Middle frontal gyrus (tissue), 1 donor: ENCODE results near the gene WDR86.

Experiments
- DNase-seq: peaks from one replicate; pipeline ENCODE4 v3.0.0-alpha.2; 2015; ENCODE audit warnings: low spot score; ENCODE audit errors: extremely low spot score

The WDR86 gene

GRCh38 chr7:151380199-151381097 is 29.4 kb downstream of the WDR86 start:
- DNase-seq = no peak

GRCh38 chr7:151379534-151380198 is 30.2 kb downstream of the WDR86 start:
- no peak for DNase-seq

- DNase-seq = no peak
Observed at GRCh38 chr7:151379193-151379520, 30.7 kb downstream of the WDR86 start.

GRCh38 chr7:151378496-151379192 is 31.2 kb downstream of the WDR86 start:
- DNase-seq = no peak

GRCh38 chr7:151378011-151378410 is 31.8 kb downstream of the WDR86 start:
- no peak for DNase-seq

GRCh38 chr7:151377406-151377805 is 32.4 kb downstream of the WDR86 start:
- DNase-seq = no peak

GRCh38 chr7:151376218-151376902 is 33.5 kb downstream of the WDR86 start:
- DNase-seq = no peak

GRCh38 chr7:151375530-151376217 is 34.2 kb downstream of the WDR86 start:
- DNase-seq = no peak

- no peak for DNase-seq
Observed at GRCh38 chr7:151374726-151375125, 35.1 kb downstream of the WDR86 start.

- DNase-seq = no peak
Observed at GRCh38 chr7:151374139-151374538, 35.7 kb downstream of the WDR86 start.

GRCh38 chr7:151373599-151373998 is 36.2 kb downstream of the WDR86 start:
- no peak for DNase-seq

- DNase-seq = no peak
Observed at GRCh38 chr7:151372612-151373265, 37.1 kb downstream of the WDR86 start.

- no peak for DNase-seq
Observed at GRCh38 chr7:151371266-151371665, 38.6 kb downstream of the WDR86 start.

- peak; percentile 42 for DNase-seq
Observed at GRCh38 chr7:151368136-151368571, 41.7 kb downstream of the WDR86 start.

- no peak for DNase-seq
Observed at GRCh38 chr7:151367284-151367683, 42.6 kb downstream of the WDR86 start.

GRCh38 chr7:151366880-151367222 is 43.0 kb downstream of the WDR86 start:
- no peak for DNase-seq

- DNase-seq = no peak
Observed at GRCh38 chr7:151366166-151366879, 43.5 kb downstream of the WDR86 start.

GRCh38 chr7:151363182-151363581 is 46.7 kb downstream of the WDR86 start:
- no peak for DNase-seq

GRCh38 chr7:151361193-151361959 is 48.5 kb downstream of the WDR86 start:
- DNase-seq = no peak
